LNCAP (cell line): ENCODE results near the gene KDM2B.

Experiments
- CTCF ChIP-seq: fragments of 450-650 bp; IDR thresholded peaks from 2 replicates; pipeline ENCODE4 v1.5.1; 2017; ENCODE audit warnings: mild to moderate bottlenecking

KDM2B gene

DNA sequence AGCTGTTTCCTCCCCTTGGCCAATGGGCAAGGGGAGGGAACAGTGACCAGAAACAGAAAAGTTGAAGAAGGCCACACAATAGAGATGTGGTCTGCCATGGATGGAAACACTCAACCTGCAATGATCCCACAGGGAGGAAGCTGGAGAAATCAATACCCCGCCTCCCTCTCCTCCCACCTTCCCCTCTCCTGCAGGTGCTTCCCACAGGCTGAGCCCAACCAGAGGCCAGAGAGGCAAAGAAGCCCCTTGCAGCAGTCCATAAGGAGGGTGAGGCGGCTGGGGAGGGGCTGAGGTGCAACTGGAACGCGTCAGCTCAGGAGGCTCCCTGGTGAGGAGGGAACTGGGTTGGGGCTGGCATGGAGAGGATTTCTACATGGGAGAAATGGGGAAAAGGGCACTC is 96.9 kb downstream of the KDM2B start:
- TF ChIP-seq CTCF = no peak

DNA sequence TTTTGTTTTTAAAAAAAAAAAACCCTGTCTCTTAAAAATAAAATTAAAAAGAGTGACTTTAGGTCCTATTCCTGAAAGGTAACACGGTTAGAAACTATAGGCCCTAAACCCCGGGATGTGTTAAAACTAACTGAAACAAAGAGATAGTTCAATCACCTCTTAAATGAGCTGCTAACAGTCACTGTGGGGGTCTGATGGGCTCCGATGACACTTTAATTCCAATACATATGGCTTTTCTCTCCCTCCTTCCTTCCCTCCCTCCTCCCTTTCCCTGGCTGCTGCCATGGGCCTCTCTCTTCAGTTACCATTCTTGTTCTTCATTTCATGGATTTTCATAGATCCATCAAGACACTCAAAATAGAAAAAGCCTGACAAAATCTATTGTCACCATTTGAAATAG is 104.3 kb downstream of the KDM2B start:
- no peak for TF ChIP-seq CTCF

GRCh38 chr12:121475279-121475678 is 105.5 kb downstream of the KDM2B start:
- TF ChIP-seq CTCF = no peak

GRCh38 chr12:121472150-121472905 is 108.5 kb downstream of the KDM2B start:
- TF ChIP-seq CTCF = no peak

DNA sequence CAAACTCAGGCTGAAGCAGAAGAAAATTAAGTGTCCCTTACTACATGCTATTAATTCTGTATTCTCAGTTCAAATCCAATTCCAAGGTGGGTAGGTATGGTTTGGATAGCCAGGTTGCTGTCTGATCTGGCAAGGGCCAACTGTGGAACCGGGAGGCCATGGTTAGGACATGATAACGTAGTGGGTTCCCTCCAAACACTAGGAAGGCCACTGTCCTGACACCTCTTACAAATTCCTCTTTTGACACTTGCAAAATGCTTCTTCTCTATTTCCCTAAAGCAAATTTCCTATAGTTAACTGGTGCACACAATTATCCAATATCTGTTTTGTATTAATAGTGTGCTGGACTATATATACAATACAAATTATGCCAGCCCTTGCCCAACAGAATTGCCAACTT is 110.1 kb downstream of the KDM2B start:
- no peak for TF ChIP-seq CTCF

DNA sequence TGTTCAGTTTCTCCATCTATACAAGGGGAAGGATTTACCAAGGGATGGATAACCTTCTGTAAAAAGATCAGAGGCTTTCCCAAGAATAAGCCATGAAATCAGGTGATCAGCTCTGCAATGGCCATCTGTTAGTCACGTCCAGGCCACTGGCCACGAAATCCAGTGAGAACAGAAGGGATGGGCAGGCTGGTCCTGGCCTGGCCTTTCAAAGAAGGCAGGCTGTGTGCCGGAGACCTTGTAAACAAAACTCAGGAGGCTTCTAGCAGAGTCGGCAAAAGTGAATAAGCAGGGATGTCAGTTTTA is 112.4 kb downstream of the KDM2B start:
- no peak for TF ChIP-seq CTCF

- TF ChIP-seq CTCF = no peak
Measured at GRCh38 chr12:121467638-121468498, 113.0 kb downstream of the KDM2B start.
